Transverse colon (tissue), 4 donors: ENCODE data around the gene TBC1D9. TPM values are rescaled to one million over a fixed set of nuclear protein-coding genes. Genes with fewer than 3 reads are reported as not detected.

Experiments used
- DNase-seq: peaks from one replicate; pipeline ENCODE4 v3.0.0-alpha.2; 2019
- H3K27ac ChIP-seq, 4 donors: fragments of 200-600 bp; sonication (generic); 2 replicates each; pipeline ENCODE4 v1.5.1; 2016 to 2018; ENCODE audit warnings: inconsistent platforms in 4 of 4
- H3K27me3 ChIP-seq: fragments of 200-600 bp; sonication (generic); 2 replicates; pipeline ENCODE4 v1.5.1; 2017; ENCODE audit warnings: inconsistent platforms
- H3K36me3 ChIP-seq, 4 donors: fragments of 200-600 bp; sonication (generic); 2 replicates each; pipeline ENCODE4 v1.5.1; 2017 to 2019; ENCODE audit warnings: inconsistent platforms in 4 of 4
- H3K4me1 ChIP-seq, 4 donors: fragments of 200-600 bp; sonication (generic); 2 replicates each; pipeline ENCODE4 v1.5.1; 2017 to 2020; ENCODE audit warnings: inconsistent platforms in 4 of 4
- H3K4me3 ChIP-seq, 4 donors: fragments of 200-600 bp; sonication (generic); 1 replicate in 1 of 4; 2 replicates in 3 of 4; pipeline versions ENCODE4 v1.5.1 to v1.6.1; 2017 to 2019; ENCODE audit warnings: inconsistent platforms in 4 of 4
- H3K9me3 ChIP-seq, 2 donors: fragments of 200-600 bp; sonication (generic); 2 replicates each; pipeline ENCODE4 v1.5.1; 2017 to 2019; ENCODE audit warnings: inconsistent platforms in 2 of 2
- EP300 ChIP-seq: sonication (generic); formaldehyde crosslinking; IDR thresholded peaks from one replicate; pipeline ENCODE4 v1.6.1; 2017; ENCODE audit warnings: antibody characterized with exemption, low read depth
- POLR2A ChIP-seq: fragments of 450-650 bp; IDR thresholded peaks from one replicate; pipeline ENCODE4 v1.6.1; 2016; ENCODE audit warnings: antibody characterized with exemption, mild to moderate bottlenecking, moderate library complexity
- POLR2AphosphoS5 ChIP-seq, 3 donors: sonication (generic); formaldehyde crosslinking; IDR thresholded peaks; one replicate each; pipeline ENCODE4 v1.6.1; 2016; ENCODE audit warnings: antibody characterized with exemption in 3 of 3
- WGBS, 2 donors: methylation state at CpG; one replicate each; pipeline ENCODE4 v1.1.5; 2018; ENCODE audit warnings: low coverage in 1 of 2; 5-methylcytosine and 5-hydroxymethylcytosine counted together
- in situ Hi-C, 4 donors: fragments of 200-750 bp; cut with MboI; loops; one replicate each; pipeline versions ENCODE4 v1.15.0 to v1.15.1; 2017; ENCODE audit warnings: low sequenced_read_pairs in 3 of 4, low pct_ligation_motif_present in 1 of 4, low pct_unique_long_range_greater_than_20kb in 1 of 4
- intact Hi-C: fragments of 100-400 bp; cut with DNase I; formaldehyde crosslinking; loops from one replicate; pipeline ENCODE4 v1.15.1; 2023; ENCODE audit warnings: low total_unique reads
- total RNA-seq, 4 donors: library from RNA; depleted of rRNA; stranded (reverse); fragments of >200 nt; gene quantifications; one replicate each; pipeline ENCODE4 v1.1.0, GENCODE V29; 2016
- TF ChIP-seq, protein P1 (sequence below), 5 experiments: fragments of 200-600 bp in 3 of 5; fragments of 450-650 bp in 2 of 5; sonication (generic) in 3 of 5; IDR thresholded peaks; 1 replicate in 2 of 5; 2 replicates in 3 of 5; pipeline ENCODE4 v1.5.1; 2016 to 2017; ENCODE audit warnings: antibody characterized with exemption in 5 of 5, inconsistent platforms in 3 of 5, mild to moderate bottlenecking in 2 of 5, moderate library complexity in 1 of 5

TBC1D9 gene
- total RNA-seq, 4 donors from 2014 or later: 8.2 to 21.4 (median 16.3) TPM

DNA sequence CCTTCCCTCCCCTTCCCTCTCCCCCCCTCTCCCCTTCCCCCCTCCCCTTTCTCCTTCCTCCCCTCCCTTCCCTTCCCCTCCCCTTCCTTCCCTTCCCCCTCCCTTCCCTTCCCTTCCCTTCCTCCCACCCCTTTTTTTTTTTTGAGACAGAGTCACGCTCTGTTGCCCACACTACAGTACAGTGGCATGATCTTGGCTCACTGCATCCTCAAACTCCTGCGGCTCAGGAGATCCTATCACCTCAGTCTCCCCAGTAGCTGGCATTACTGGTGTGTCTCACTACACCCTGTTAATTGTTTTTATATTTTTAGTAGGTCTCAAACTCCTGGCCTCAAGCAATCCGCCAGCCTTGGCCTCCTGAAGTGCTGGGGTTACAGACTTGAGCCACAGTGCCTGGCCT is 66.6 kb downstream of the TBC1D9 start:
- no peaks in the 10 kb centered on the region for H3K9me3 ChIP-seq
- no peak overlapping the region for H3K4me3 ChIP-seq
- H3K4me1 ChIP-seq: peaks cover 0 to 11% (median 0%) of the 10 kb centered on the region in 4 donors
- DNase-seq: no peak
- intact Hi-C loops: no loop called here
- H3K36me3 ChIP-seq: no peaks in the 10 kb centered on the region
- 96 to 100% methylated on average over 1 to 2 of the region's 3 CpGs for WGBS, 2 donors
- TF ChIP-seq, protein P1, sequence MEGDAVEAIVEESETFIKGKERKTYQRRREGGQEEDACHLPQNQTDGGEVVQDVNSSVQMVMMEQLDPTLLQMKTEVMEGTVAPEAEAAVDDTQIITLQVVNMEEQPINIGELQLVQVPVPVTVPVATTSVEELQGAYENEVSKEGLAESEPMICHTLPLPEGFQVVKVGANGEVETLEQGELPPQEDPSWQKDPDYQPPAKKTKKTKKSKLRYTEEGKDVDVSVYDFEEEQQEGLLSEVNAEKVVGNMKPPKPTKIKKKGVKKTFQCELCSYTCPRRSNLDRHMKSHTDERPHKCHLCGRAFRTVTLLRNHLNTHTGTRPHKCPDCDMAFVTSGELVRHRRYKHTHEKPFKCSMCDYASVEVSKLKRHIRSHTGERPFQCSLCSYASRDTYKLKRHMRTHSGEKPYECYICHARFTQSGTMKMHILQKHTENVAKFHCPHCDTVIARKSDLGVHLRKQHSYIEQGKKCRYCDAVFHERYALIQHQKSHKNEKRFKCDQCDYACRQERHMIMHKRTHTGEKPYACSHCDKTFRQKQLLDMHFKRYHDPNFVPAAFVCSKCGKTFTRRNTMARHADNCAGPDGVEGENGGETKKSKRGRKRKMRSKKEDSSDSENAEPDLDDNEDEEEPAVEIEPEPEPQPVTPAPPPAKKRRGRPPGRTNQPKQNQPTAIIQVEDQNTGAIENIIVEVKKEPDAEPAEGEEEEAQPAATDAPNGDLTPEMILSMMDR (IDR thresholded peaks at IDR 0.05): no peak
- TF ChIP-seq POLR2A (no peak), POLR2AphosphoS5 (IDR thresholded peaks at IDR 0.05) (no peak), EP300 (no peak)
- H3K27ac ChIP-seq: no peak overlapping the region
- H3K27me3 ChIP-seq: no peaks in the 10 kb centered on the region
- in situ Hi-C loops: no loop called here

- H3K4me3 ChIP-seq: no peak overlapping the region
- intact Hi-C loops (no loop called here), in situ Hi-C loops (no loop called here)
- no peaks in the 10 kb centered on the region for H3K36me3 ChIP-seq
- H3K27ac ChIP-seq: no peak overlapping the region
- TF ChIP-seq POLR2AphosphoS5 (IDR thresholded peaks at IDR 0.05) (no peak), POLR2A (no peak), EP300 (no peak)
- TF ChIP-seq, protein P1 (IDR thresholded peaks at IDR 0.05): no peak
- H3K9me3 ChIP-seq: no peaks in the 10 kb centered on the region
- 89 to 94% methylated on average over 5 to 6 of the region's 6 CpGs for WGBS, 2 donors
- peaks cover 0 to 11% (median 0%) of the 10 kb centered on the region in 4 donors for H3K4me1 ChIP-seq
- H3K27me3 ChIP-seq: no peaks in the 10 kb centered on the region
- no peak for DNase-seq
Observed at GRCh38 chr4:140688711-140689598, 67.2 kb downstream of the TBC1D9 start.

GRCh38 chr4:140686796-140687195 is 69.4 kb downstream of the TBC1D9 start:
- Histone ChIP-seq H3K36me3 (no peaks in the 10 kb centered on the region), H3K27me3 (no peaks in the 10 kb centered on the region), H3K4me1 (peaks cover 0 to 8% (median 0%) of the 10 kb centered on the region in 4 donors), H3K27ac (no peak overlapping the region), H3K9me3 (no peaks in the 10 kb centered on the region), H3K4me3 (no peak overlapping the region)
- intact Hi-C loops: no loop called here
- TF ChIP-seq EP300 (no peak), POLR2A (no peak), POLR2AphosphoS5 (IDR thresholded peaks at IDR 0.05) (no peak)
- TF ChIP-seq, protein P1 (IDR thresholded peaks at IDR 0.05): no peak
- DNase-seq: no peak
- in situ Hi-C loops: no loop called here

GRCh38 chr4:140684314-140684713 is 71.9 kb downstream of the TBC1D9 start:
- Histone ChIP-seq H3K36me3 (no peaks in the 10 kb centered on the region), H3K4me3 (no peak overlapping the region), H3K9me3 (no peaks in the 10 kb centered on the region), H3K27me3 (no peaks in the 10 kb centered on the region), H3K4me1 (no peaks in the 10 kb centered on the region), H3K27ac (no peak overlapping the region)
- in situ Hi-C loops (no loop called here), intact Hi-C loops (no loop called here)
- no peak for DNase-seq
- TF ChIP-seq POLR2A (no peak), POLR2AphosphoS5 (IDR thresholded peaks at IDR 0.05) (no peak), EP300 (no peak)
- TF ChIP-seq, protein P1 (IDR thresholded peaks at IDR 0.05): no peak
